ENCODE measurements around the gene IREB2. TPM values are rescaled to one million over a fixed set of nuclear protein-coding genes. Genes with fewer than 3 reads are reported as not detected.
A peak's percentile ranks its signal among the peaks of the same experiment; 100 is the strongest.

IREB2 gene
- total and polyA plus RNA-seq, 10 donors: 8.6 to 92.6 (median 66.8) TPM

DNA sequence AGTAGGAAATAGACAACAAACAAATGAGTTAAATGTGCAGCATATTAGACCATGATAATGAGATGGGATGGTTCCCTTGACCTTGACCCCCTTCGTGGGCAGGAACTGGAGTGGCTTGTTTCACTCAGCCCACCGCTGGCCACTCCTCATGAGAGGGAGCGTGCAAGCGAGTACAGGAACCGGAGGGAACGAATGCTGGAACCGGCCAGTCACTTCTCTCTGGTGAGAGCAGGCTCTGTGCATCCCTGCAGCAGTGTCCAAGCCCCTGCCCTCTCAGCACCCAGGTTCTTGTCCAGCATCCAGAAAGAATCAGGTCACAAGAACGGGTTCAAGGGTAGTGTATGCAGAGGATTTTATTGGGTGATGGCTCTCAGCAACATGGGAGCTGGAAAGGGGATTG lies 17.2 kb upstream of the IREB2 start:
- intact Hi-C loops (cut with DNase I; ENCODE audit: low total_unique reads): loop anchor here (5.0 kb wide), 1 partner anchor 308 kb away; no protein-coding TSS in a partner anchor
- WGBS, 5 donors: 62 to 87% (median 77%) methylated on average over 8 of the region's 8 CpGs
- DNase-seq: no peak
- no peak overlapping the region for H3K27ac ChIP-seq
- peaks cover 0 to 13% (median 7%) of the 10 kb centered on the region in 6 donors for H3K4me1 ChIP-seq
- TF ChIP-seq POLR2A (IDR thresholded peaks at IDR 0.05) (no peak), POLR2AphosphoS5 (IDR thresholded peaks at IDR 0.05) (no peak)
- TF ChIP-seq, protein P1, sequence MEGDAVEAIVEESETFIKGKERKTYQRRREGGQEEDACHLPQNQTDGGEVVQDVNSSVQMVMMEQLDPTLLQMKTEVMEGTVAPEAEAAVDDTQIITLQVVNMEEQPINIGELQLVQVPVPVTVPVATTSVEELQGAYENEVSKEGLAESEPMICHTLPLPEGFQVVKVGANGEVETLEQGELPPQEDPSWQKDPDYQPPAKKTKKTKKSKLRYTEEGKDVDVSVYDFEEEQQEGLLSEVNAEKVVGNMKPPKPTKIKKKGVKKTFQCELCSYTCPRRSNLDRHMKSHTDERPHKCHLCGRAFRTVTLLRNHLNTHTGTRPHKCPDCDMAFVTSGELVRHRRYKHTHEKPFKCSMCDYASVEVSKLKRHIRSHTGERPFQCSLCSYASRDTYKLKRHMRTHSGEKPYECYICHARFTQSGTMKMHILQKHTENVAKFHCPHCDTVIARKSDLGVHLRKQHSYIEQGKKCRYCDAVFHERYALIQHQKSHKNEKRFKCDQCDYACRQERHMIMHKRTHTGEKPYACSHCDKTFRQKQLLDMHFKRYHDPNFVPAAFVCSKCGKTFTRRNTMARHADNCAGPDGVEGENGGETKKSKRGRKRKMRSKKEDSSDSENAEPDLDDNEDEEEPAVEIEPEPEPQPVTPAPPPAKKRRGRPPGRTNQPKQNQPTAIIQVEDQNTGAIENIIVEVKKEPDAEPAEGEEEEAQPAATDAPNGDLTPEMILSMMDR (IDR thresholded peaks at IDR 0.05 in 8 of 11, conservative IDR thresholded peaks at IDR 0.05 in 3 of 11): no peak
- no peaks in the 10 kb centered on the region for H3K9me3 ChIP-seq
- H3K4me3 ChIP-seq: no peak overlapping the region
- H3K27me3 ChIP-seq (replicated peaks in 1 of 7): peaks cover 0 to 5% (median 0%) of the 10 kb centered on the region in 7 donors
- no peaks in the 10 kb centered on the region for H3K36me3 ChIP-seq

DNA sequence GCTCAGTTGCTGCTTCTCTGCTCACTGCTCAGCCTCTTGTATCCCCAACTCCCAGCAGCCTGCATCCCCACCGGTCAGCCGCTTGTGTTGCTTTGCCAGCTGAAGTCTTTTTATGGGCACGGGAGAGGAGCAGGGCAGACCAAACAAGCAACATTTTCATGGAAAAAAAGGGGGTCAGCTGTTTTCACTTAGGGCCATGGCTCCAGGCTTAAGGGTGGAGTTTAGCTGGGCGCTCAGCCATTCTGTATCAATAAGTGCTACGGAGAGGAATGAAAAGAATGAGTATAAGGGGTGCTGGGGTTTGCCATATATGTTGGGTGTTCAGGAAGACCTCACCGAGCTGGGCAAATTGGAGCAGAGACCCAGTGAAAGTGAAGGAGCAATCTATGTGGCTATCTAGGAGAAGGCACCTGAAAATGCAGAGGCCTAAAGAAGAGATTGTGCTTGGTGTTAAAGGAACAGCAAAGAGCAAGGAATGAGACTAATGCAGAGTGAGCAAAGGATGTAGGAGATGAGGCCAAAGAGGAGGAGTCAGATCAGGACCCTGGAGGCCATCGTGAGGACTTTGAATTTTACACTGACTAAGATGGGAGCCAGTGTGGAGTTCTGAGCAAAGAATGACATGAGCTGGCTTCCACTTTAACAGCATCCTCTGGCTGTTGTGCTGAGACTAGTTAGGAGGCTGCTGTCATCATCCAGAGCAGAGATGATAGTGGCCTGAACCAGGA lies 16.6 kb upstream of the IREB2 start:
- peaks cover 0 to 5% (median 0%) of the 10 kb centered on the region in 7 donors for H3K27me3 ChIP-seq (replicated peaks in 1 of 7)
- no peaks in the 10 kb centered on the region for H3K9me3 ChIP-seq
- H3K36me3 ChIP-seq: no peaks in the 10 kb centered on the region
- no peak overlapping the region for H3K4me3 ChIP-seq
- TF ChIP-seq POLR2AphosphoS5 (IDR thresholded peaks at IDR 0.05) (no peak), POLR2A (IDR thresholded peaks at IDR 0.05) (no peak)
- TF ChIP-seq, protein P1 (IDR thresholded peaks at IDR 0.05 in 8 of 11, conservative IDR thresholded peaks at IDR 0.05 in 3 of 11): no peak
- 76 to 88% (median 87%) methylated on average over 7 of the region's 7 CpGs for WGBS, 5 donors
- intact Hi-C loops (cut with DNase I; ENCODE audit: low total_unique reads): loop anchor here (5.0 kb wide), 1 partner anchor 309 kb away; no protein-coding TSS in a partner anchor
- no peak overlapping the region for H3K27ac ChIP-seq
- H3K4me1 ChIP-seq: peaks cover 0 to 14% (median 7%) of the 10 kb centered on the region in 6 donors
- DNase-seq: no peak

DNA sequence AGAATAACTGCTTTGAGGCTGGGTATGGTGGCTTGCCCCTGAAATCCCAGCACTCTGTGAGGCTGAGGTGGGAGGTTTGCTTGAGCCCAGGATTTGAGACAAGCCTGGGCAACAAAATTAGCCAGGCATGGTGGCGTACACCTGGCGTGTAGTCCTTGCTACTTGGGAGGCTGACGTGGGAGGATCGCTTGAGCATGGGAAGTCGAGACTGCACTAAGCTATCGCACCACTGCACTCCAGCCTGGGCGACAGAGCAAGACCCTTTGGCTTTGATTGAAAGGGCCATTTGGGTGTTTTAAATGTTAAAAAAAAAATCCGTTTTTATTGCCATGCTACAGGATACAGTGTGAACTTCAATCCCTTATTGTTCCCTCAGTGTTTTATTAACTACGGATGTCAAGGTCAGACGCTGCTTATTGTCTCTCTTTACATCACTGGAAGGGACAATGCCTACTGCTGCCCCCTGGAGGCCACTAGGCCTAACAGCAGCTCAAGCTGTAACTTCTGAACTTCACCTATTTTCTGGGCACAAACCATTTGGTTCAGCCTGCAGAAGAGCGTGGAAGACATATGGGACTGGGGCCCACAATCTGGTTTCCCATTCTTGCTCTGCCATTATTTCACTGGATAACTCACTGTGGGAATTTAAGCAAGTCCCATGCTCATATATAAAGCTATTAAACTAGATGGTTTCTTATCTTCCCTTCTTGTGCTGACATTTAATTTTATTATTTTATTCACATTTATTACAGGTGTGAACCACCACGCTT lies 15.3 kb upstream of the IREB2 start:
- H3K9me3 ChIP-seq: no peaks in the 10 kb centered on the region
- no peak overlapping the region for H3K4me3 ChIP-seq
- intact Hi-C loops (cut with DNase I; ENCODE audit: low total_unique reads): loop anchor here (2.0 to 5.0 kb wide), 2 partner anchors 114 to 310 kb away; no protein-coding TSS in a partner anchor
- TF ChIP-seq, protein P1 (IDR thresholded peaks at IDR 0.05 in 8 of 11, conservative IDR thresholded peaks at IDR 0.05 in 3 of 11): peak; percentile 65 to 94 (median 88)
- TF ChIP-seq POLR2AphosphoS5 (IDR thresholded peaks at IDR 0.05): no peak
- WGBS, 5 donors: 47 to 58% (median 52%) methylated on average over 11 to 12 of the region's 12 CpGs
- peaks cover 0 to 14% (median 7%) of the 10 kb centered on the region in 6 donors for H3K4me1 ChIP-seq
- H3K27ac ChIP-seq: no peak overlapping the region
- H3K27me3 ChIP-seq (replicated peaks in 1 of 7): peaks cover 0 to 5% (median 0%) of the 10 kb centered on the region in 7 donors
- H3K36me3 ChIP-seq: no peaks in the 10 kb centered on the region
- DNase-seq: peak; percentile 89

DNA sequence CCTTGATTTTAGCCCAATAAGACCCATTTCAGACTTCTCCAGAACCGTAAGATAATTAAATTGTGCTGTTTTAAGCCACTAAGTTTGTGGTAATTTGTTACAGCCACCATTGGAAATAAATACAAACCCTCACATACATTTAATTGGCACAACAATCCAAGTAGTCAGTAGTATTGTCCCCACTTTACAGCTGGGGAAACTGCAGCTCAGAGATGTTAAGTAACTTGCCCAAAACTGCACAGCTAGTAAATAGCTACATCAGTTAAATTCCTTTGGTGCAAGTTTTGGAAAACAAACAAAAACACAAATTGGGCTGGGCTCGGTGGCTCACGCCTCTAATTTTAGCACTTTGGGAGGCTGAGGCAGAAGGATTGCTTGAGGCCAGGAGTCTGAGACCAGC lies 13.3 kb upstream of the IREB2 start:
- H3K4me1 ChIP-seq: peaks cover 0 to 14% (median 7%) of the 10 kb centered on the region in 6 donors
- DNase-seq: no peak
- H3K9me3 ChIP-seq: no peaks in the 10 kb centered on the region
- H3K4me3 ChIP-seq: no peak overlapping the region
- H3K27me3 ChIP-seq (replicated peaks in 1 of 7): peaks cover 0 to 8% (median 0%) of the 10 kb centered on the region in 7 donors
- WGBS, 5 donors: 80 to 85% (median 84%) methylated on average over 3 of the region's 3 CpGs
- intact Hi-C loops (cut with DNase I; ENCODE audit: low total_unique reads): loop anchor here (5.0 kb wide), 1 partner anchor 312 kb away; no protein-coding TSS in a partner anchor
- H3K27ac ChIP-seq: no peak overlapping the region
- TF ChIP-seq POLR2AphosphoS5 (IDR thresholded peaks at IDR 0.05) (no peak), POLR2A (IDR thresholded peaks at IDR 0.05) (no peak)
- TF ChIP-seq, protein P1 (IDR thresholded peaks at IDR 0.05 in 8 of 11, conservative IDR thresholded peaks at IDR 0.05 in 3 of 11): no peak
- H3K36me3 ChIP-seq: no peaks in the 10 kb centered on the region

All from spleen (tissue), 11 donors.